WTC11 (cell line): ENCODE data around the gene DCHS2. TPM values are rescaled to one million over a fixed set of nuclear protein-coding genes. Genes with fewer than 3 reads are reported as not detected.

ENCODE experiments used
- ATAC-seq: fragments of 200-7000 bp; cut with Tn5 transposase; 2 replicates; pipeline ENCODE4 v1.10.0; 2021; ENCODE audit warnings: mild to moderate bottlenecking, moderate library complexity
- CTCF ChIA-PET: fragments of 300-600 bp; sonication (Branson Sonifier 250); formaldehyde crosslinking; loops from one replicate; lab custom pipeline; 2021; ENCODE audit warnings: antibody characterized with exemption; lab: Charles Lee
- POLR2A ChIA-PET: fragments of 350-600 bp; sonication (Branson Sonifier 250); formaldehyde crosslinking; loops from one replicate; lab custom pipeline; 2021; ENCODE audit warnings: antibody characterized with exemption; lab: Charles Lee
- DNase-seq: peaks from one replicate; pipeline ENCODE4 v3.0.0; 2021; ENCODE audit warnings: low spot score
- H3K27ac Mint-ChIP-seq: 2 replicates; pipeline ENCODE4 v1.8.0; 2021; ENCODE audit warnings: mixed read lengths
- H3K27me3 Mint-ChIP-seq: 2 replicates; pipeline ENCODE4 v1.8.0; 2021; ENCODE audit warnings: low read depth, mild to moderate bottlenecking, moderate library complexity, mixed read lengths
- H3K36me3 Mint-ChIP-seq: 2 replicates; pipeline ENCODE4 v1.8.0; 2021; ENCODE audit warnings: mixed read lengths
- H3K4me1 Mint-ChIP-seq: 2 replicates; pipeline ENCODE4 v1.8.0; 2022; ENCODE audit warnings: mixed read lengths
- H3K4me3 Mint-ChIP-seq: 2 replicates; pipeline ENCODE4 v1.8.0; 2021; ENCODE audit warnings: mild to moderate bottlenecking, moderate library complexity, mixed read lengths
- H3K9me3 Mint-ChIP-seq: 2 replicates; pipeline ENCODE4 v1.8.0; 2021; ENCODE audit warnings: mixed read lengths
- ATF2 ChIP-seq: sonication (generic); formaldehyde crosslinking; IDR thresholded peaks from 2 replicates; pipeline ENCODE4 v1.8.1; 2022; ENCODE audit warnings: low read depth, missing genetic modification reagents, borderline replicate concordance
- E2F1 ChIP-seq: sonication (generic); formaldehyde crosslinking; IDR thresholded peaks from 2 replicates; pipeline ENCODE4 v1.8.0; 2022; ENCODE audit warnings: mild to moderate bottlenecking, missing genetic modification reagents
- E2F4 ChIP-seq: sonication (generic); formaldehyde crosslinking; IDR thresholded peaks from 2 replicates; pipeline ENCODE4 v1.8.1; 2022; ENCODE audit warnings: low read depth, mild to moderate bottlenecking, moderate library complexity, missing genetic modification reagents, borderline replicate concordance
- ETV6 ChIP-seq: sonication (generic); formaldehyde crosslinking; IDR thresholded peaks from 2 replicates; pipeline ENCODE4 v1.8.1; 2022; ENCODE audit warnings: mild to moderate bottlenecking, missing genetic modification reagents
- FOXP1 ChIP-seq: sonication (generic); formaldehyde crosslinking; IDR thresholded peaks from 2 replicates; pipeline ENCODE4 v1.8.0; 2022; ENCODE audit warnings: missing genetic modification reagents, mild to moderate bottlenecking, moderate library complexity, borderline replicate concordance
- FOXP4 ChIP-seq: sonication (generic); formaldehyde crosslinking; IDR thresholded peaks from 2 replicates; pipeline ENCODE4 v1.8.0; 2022; ENCODE audit warnings: mild to moderate bottlenecking, missing genetic modification reagents
- IRF1 ChIP-seq: sonication (generic); formaldehyde crosslinking; IDR thresholded peaks from 2 replicates; pipeline ENCODE4 v1.8.0; 2023; ENCODE audit warnings: missing genetic modification reagents
- JAZF1 ChIP-seq: fragments of 250-450 bp; sonication (Bioruptor Pico); IDR thresholded peaks from 2 replicates; pipeline ENCODE4 v1.9.0; 2021; ENCODE audit warnings: moderate library complexity, mild to moderate bottlenecking, inconsistent platforms
- MXD4 ChIP-seq: fragments of 250-450 bp; sonication (Bioruptor Pico); IDR thresholded peaks from 2 replicates; pipeline ENCODE4 v1.8.0; 2021; ENCODE audit warnings: mild to moderate bottlenecking, moderate library complexity, borderline replicate concordance
- NR2C2 ChIP-seq: sonication (generic); formaldehyde crosslinking; IDR thresholded peaks from 2 replicates; pipeline ENCODE4 v1.8.0; 2022; ENCODE audit warnings: mild to moderate bottlenecking, missing genetic modification reagents
- PREB ChIP-seq: sonication (generic); formaldehyde crosslinking; IDR thresholded peaks from 2 replicates; pipeline ENCODE4 v1.8.1; 2022; ENCODE audit warnings: mild to moderate bottlenecking, missing genetic modification reagents, moderate library complexity, borderline replicate concordance
- RELA ChIP-seq: sonication (generic); formaldehyde crosslinking; IDR thresholded peaks from 2 replicates; pipeline ENCODE4 v1.8.1; 2022; ENCODE audit warnings: missing genetic modification reagents, mild to moderate bottlenecking, borderline replicate concordance
- RORB ChIP-seq: fragments of 250-450 bp; sonication (Bioruptor Pico); IDR thresholded peaks from 2 replicates; pipeline ENCODE4 v1.9.0; 2021; ENCODE audit warnings: mild to moderate bottlenecking
- TCF7 ChIP-seq: sonication (generic); formaldehyde crosslinking; IDR thresholded peaks from 2 replicates; pipeline ENCODE4 v1.8.0; 2022; ENCODE audit warnings: mild to moderate bottlenecking, low read depth, missing genetic modification reagents, moderate library complexity
- TP53 ChIP-seq: sonication (generic); formaldehyde crosslinking; IDR thresholded peaks from 2 replicates; pipeline ENCODE4 v1.8.1; 2023; ENCODE audit warnings: mild to moderate bottlenecking, missing genetic modification reagents
- USF2 ChIP-seq: sonication (generic); formaldehyde crosslinking; IDR thresholded peaks from 2 replicates; pipeline ENCODE4 v1.8.1; 2023; ENCODE audit warnings: mild to moderate bottlenecking, missing genetic modification reagents, moderate library complexity
- ZBTB21 ChIP-seq: sonication (generic); formaldehyde crosslinking; IDR thresholded peaks from 2 replicates; pipeline ENCODE4 v1.8.1; 2023; ENCODE audit warnings: mild to moderate bottlenecking, missing genetic modification reagents, borderline replicate concordance
- ZNF138 ChIP-seq: sonication (generic); formaldehyde crosslinking; conservative IDR thresholded peaks from 2 replicates; pipeline ENCODE4 v1.8.1; 2022; ENCODE audit warnings: mild to moderate bottlenecking, moderate library complexity, missing genetic modification reagents
- ZNF416 ChIP-seq: fragments of 250-450 bp; sonication (Bioruptor Pico); IDR thresholded peaks from 2 replicates; pipeline ENCODE4 v1.9.0; 2021; ENCODE audit warnings: mild to moderate bottlenecking, inconsistent platforms
- ZNF425 ChIP-seq: fragments of 250-450 bp; sonication (Bioruptor Pico); conservative IDR thresholded peaks from 2 replicates; pipeline ENCODE4 v1.9.0; 2021; ENCODE audit warnings: mild to moderate bottlenecking
- total RNA-seq: library from RNA; stranded (reverse); gene quantifications from 3 replicates; pipeline ENCODE4 v1.2.3, GENCODE V29; 2021

Gene DCHS2
- total RNA-seq, 1 experiment from 2014 or later: 1.3 TPM

GRCh38 chr4:154516318-154517029, 24.9 kb upstream of the DCHS2 start:
- no peak overlapping the region for H3K27ac Mint-ChIP-seq
- ChIA-PET CTCF (interaction anchor here (2.2 to 3.6 kb wide), 2 partner anchors 10 to 14 kb away, joined by 5 to 19 read pairs; no protein-coding TSS in a partner anchor), POLR2A (no interaction called here)
- ATAC-seq (no peak), DNase-seq (no peak)
- H3K27me3 Mint-ChIP-seq: peaks cover 4% of the 10 kb centered on the region
- H3K4me3 Mint-ChIP-seq: no peak overlapping the region
- H3K36me3 Mint-ChIP-seq: no peaks in the 10 kb centered on the region
- peaks cover 13% of the 10 kb centered on the region for H3K9me3 Mint-ChIP-seq
- TF ChIP-seq ZNF138 (CRISPR knock-in tag) (no peak), FOXP4 (CRISPR knock-in tag) (no peak), JAZF1 (CRISPR knock-in tag) (no peak), TP53 (CRISPR knock-in tag) (no peak), IRF1 (CRISPR knock-in tag) (no peak), RORB (CRISPR knock-in tag) (no peak)
- H3K4me1 Mint-ChIP-seq: peaks cover 12% of the 10 kb centered on the region

GRCh38 chr4:154511981-154512380, 20.4 kb upstream of the DCHS2 start:
- DNase-seq (no peak), ATAC-seq (no peak)
- TF ChIP-seq E2F4 (CRISPR knock-in tag) (no peak), RELA (CRISPR knock-in tag) (no peak), ZNF425 (no peak), NR2C2 (CRISPR knock-in tag) (no peak), MXD4 (CRISPR knock-in tag) (no peak), ZBTB21 (no peak), ETV6 (CRISPR knock-in tag) (no peak), ZNF416 (CRISPR knock-in tag) (no peak), TCF7 (CRISPR knock-in tag) (no peak), USF2 (no peak), FOXP1 (CRISPR knock-in tag) (no peak), E2F1 (CRISPR knock-in tag) (no peak), PREB (CRISPR knock-in tag) (no peak), ZNF138 (CRISPR knock-in tag) (no peak), ATF2 (CRISPR knock-in tag) (no peak)
- peaks cover 13% of the 10 kb centered on the region for H3K9me3 Mint-ChIP-seq
- no peaks in the 10 kb centered on the region for H3K36me3 Mint-ChIP-seq
- no peak overlapping the region for H3K4me3 Mint-ChIP-seq
- no peak overlapping the region for H3K27ac Mint-ChIP-seq
- H3K27me3 Mint-ChIP-seq: no peaks in the 10 kb centered on the region
- peaks cover 20% of the 10 kb centered on the region for H3K4me1 Mint-ChIP-seq
- POLR2A ChIA-PET: no interaction called here
- CTCF ChIA-PET: no interaction called here
